GM18951 (cell line): ENCODE data around the gene SNRPN.

ENCODE experiments used
- POLR2A ChIP-seq: IDR thresholded peaks from 4 replicates; pipeline ENCODE4 v1.6.1; 2011; ENCODE audit warnings: mild to moderate bottlenecking; ENCODE audit not compliant: insufficient read length, insufficient read depth; ENCODE audit errors: extremely low read depth
- in situ Hi-C: fragments of 300-500 bp; cut with MboI; formaldehyde crosslinking; loops from one replicate; pipeline ENCODE4 v1.12.0; 2022; ENCODE audit warnings: low sequenced_read_pairs, mixed read lengths, inconsistent platforms; ENCODE audit not compliant: unreplicated experiment

The SNRPN gene

GRCh38 chr15:25022233-25022632 lies 67.4 kb downstream of the SNRPN start:
- no peak for TF ChIP-seq POLR2A
- in situ Hi-C loops: no loop called here
